Tibial nerve (tissue), 3 donors: ENCODE data around the gene TMC2.

ENCODE experiments used
- POLR2A ChIP-seq, 2 donors: fragments of 450-650 bp; IDR thresholded peaks; one replicate each; pipeline ENCODE4 v1.6.1; 2017; ENCODE audit warnings: antibody characterized with exemption in 2 of 2, mild to moderate bottlenecking in 2 of 2, moderate library complexity in 2 of 2
- TF ChIP-seq, protein P1 (sequence below), 5 experiments: fragments of 200-600 bp in 3 of 5; fragments of 450-650 bp in 2 of 5; sonication (generic) in 3 of 5; IDR thresholded peaks; one replicate each; pipeline ENCODE4 v1.5.1; 2016 to 2019; ENCODE audit warnings: antibody characterized with exemption in 5 of 5, mild to moderate bottlenecking in 3 of 5, moderate library complexity in 2 of 5

- TF ChIP-seq, protein P1, sequence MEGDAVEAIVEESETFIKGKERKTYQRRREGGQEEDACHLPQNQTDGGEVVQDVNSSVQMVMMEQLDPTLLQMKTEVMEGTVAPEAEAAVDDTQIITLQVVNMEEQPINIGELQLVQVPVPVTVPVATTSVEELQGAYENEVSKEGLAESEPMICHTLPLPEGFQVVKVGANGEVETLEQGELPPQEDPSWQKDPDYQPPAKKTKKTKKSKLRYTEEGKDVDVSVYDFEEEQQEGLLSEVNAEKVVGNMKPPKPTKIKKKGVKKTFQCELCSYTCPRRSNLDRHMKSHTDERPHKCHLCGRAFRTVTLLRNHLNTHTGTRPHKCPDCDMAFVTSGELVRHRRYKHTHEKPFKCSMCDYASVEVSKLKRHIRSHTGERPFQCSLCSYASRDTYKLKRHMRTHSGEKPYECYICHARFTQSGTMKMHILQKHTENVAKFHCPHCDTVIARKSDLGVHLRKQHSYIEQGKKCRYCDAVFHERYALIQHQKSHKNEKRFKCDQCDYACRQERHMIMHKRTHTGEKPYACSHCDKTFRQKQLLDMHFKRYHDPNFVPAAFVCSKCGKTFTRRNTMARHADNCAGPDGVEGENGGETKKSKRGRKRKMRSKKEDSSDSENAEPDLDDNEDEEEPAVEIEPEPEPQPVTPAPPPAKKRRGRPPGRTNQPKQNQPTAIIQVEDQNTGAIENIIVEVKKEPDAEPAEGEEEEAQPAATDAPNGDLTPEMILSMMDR (IDR thresholded peaks at IDR 0.05), result no peak
- TF ChIP-seq POLR2A (IDR thresholded peaks at IDR 0.05), result no peak
These were observed 75.7 kb downstream of the TMC2 start for GRCh38 chr20:2612073-2612472.
